Measurements from ENCODE around the gene ITPKB.
A peak's percentile ranks its signal among the peaks of the same experiment; 100 is the strongest.

ITPKB gene

GRCh38 chr1:226663327-226663704, 75.8 kb downstream of the ITPKB start:
- Histone ChIP-seq H2AFZ (ENCODE audit: low read depth, low read length) (no peak overlapping the region), H3K4me1 (ENCODE audit: insufficient read depth, low read length) (peaks cover 26% of the 10 kb centered on the region), H3K9me3 (ENCODE audit: insufficient read depth, low read length, severe bottlenecking) (no peaks in the 10 kb centered on the region), H3K36me3 (ENCODE audit: insufficient read depth, low read length) (peaks cover 20% of the 10 kb centered on the region; the same call in 1 of the 2 replicates), H3K9ac (ENCODE audit: low read depth, low read length) (no peak overlapping the region), H3K4me2 (ENCODE audit: insufficient read depth, low read length) (no peak overlapping the region), H4K20me1 (ENCODE audit: insufficient read depth, low read length) (peaks cover 58% of the 10 kb centered on the region), H3K79me2 (ENCODE audit: insufficient read depth, low read length) (peaks cover 77% of the 10 kb centered on the region), H3K27me3 (ENCODE audit: insufficient read depth, low read length, poor library complexity) (no peaks in the 10 kb centered on the region), H3K27ac (ENCODE audit: low read length) (no peak overlapping the region; the same call in 1 of the 2 replicates), H3K4me3 (ENCODE audit: low read depth in 1 of 2, low read length in 2 of 2) (no peak overlapping the region)
- no peak for TF ChIP-seq CTCF (IDR thresholded peaks at IDR 0.05; ENCODE audit: borderline replicate concordance, extremely low read depth, low read length, poor library complexity, severe bottlenecking)
- TF ChIP-seq EZH2 (IDR thresholded peaks at IDR 0.05; ENCODE audit: borderline replicate concordance, low read depth, low read length, severe bottlenecking): no peak
- DNase-seq (no peak), ATAC-seq (ENCODE audit: insufficient read depth, low read depth) (no peak)

GRCh38 chr1:226662642-226663326, 76.3 kb downstream of the ITPKB start:
- H3K4me1 ChIP-seq (ENCODE audit: insufficient read depth, low read length): peaks cover 29% of the 10 kb centered on the region

GRCh38 chr1:226661965-226662364, 77.1 kb downstream of the ITPKB start:
- TF ChIP-seq CTCF (IDR thresholded peaks at IDR 0.05; ENCODE audit: borderline replicate concordance, extremely low read depth, low read length, poor library complexity, severe bottlenecking) (no peak), EZH2 (IDR thresholded peaks at IDR 0.05; ENCODE audit: borderline replicate concordance, low read depth, low read length, severe bottlenecking) (no peak)
- DNase-seq (no peak), ATAC-seq (ENCODE audit: insufficient read depth, low read depth) (no peak)
- H3K27ac ChIP-seq (ENCODE audit: low read length): no peak overlapping the region; the same call in 1 of the 2 replicates
- peaks cover 20% of the 10 kb centered on the region; the same call in 1 of the 2 replicates for H3K36me3 ChIP-seq (ENCODE audit: insufficient read depth, low read length)
- H3K9ac ChIP-seq (ENCODE audit: low read depth, low read length): no peak overlapping the region
- no peak overlapping the region for H2AFZ ChIP-seq (ENCODE audit: low read depth, low read length)
- peaks cover 78% of the 10 kb centered on the region for H3K79me2 ChIP-seq (ENCODE audit: insufficient read depth, low read length)
- H3K4me3 ChIP-seq (ENCODE audit: low read depth in 1 of 2, low read length in 2 of 2): no peak overlapping the region
- H3K9me3 ChIP-seq (ENCODE audit: insufficient read depth, low read length, severe bottlenecking): no peaks in the 10 kb centered on the region
- peaks cover 37% of the 10 kb centered on the region for H3K4me1 ChIP-seq (ENCODE audit: insufficient read depth, low read length)
- no peak overlapping the region for H3K4me2 ChIP-seq (ENCODE audit: insufficient read depth, low read length)
- H4K20me1 ChIP-seq (ENCODE audit: insufficient read depth, low read length): peaks cover 54% of the 10 kb centered on the region
- no peaks in the 10 kb centered on the region for H3K27me3 ChIP-seq (ENCODE audit: insufficient read depth, low read length, poor library complexity)

More at GRCh38 chr1:226662642-226663326, 76.3 kb downstream of the ITPKB start:
- Histone ChIP-seq H3K27me3 (ENCODE audit: insufficient read depth, low read length, poor library complexity) (no peaks in the 10 kb centered on the region), H2AFZ (ENCODE audit: low read depth, low read length) (no peak overlapping the region), H3K36me3 (ENCODE audit: insufficient read depth, low read length) (peaks cover 20% of the 10 kb centered on the region; the same call in 1 of the 2 replicates), H3K27ac (ENCODE audit: low read length) (no peak overlapping the region; the same call in 1 of the 2 replicates), H3K9ac (ENCODE audit: low read depth, low read length) (no peak overlapping the region), H3K4me3 (ENCODE audit: low read depth in 1 of 2, low read length in 2 of 2) (no peak overlapping the region), H3K79me2 (ENCODE audit: insufficient read depth, low read length) (peaks cover 77% of the 10 kb centered on the region), H3K9me3 (ENCODE audit: insufficient read depth, low read length, severe bottlenecking) (no peaks in the 10 kb centered on the region), H3K4me2 (ENCODE audit: insufficient read depth, low read length) (no peak overlapping the region), H4K20me1 (ENCODE audit: insufficient read depth, low read length) (peaks cover 56% of the 10 kb centered on the region)
- ATAC-seq (ENCODE audit: insufficient read depth, low read depth) (peak; percentile 43; the same call in 1 of the 3 replicates), DNase-seq (no peak)
- TF ChIP-seq EZH2 (IDR thresholded peaks at IDR 0.05; ENCODE audit: borderline replicate concordance, low read depth, low read length, severe bottlenecking): no peak
- TF ChIP-seq CTCF (IDR thresholded peaks at IDR 0.05; ENCODE audit: borderline replicate concordance, extremely low read depth, low read length, poor library complexity, severe bottlenecking): no peak

Data from DND-41 (cell line).